IMR-90 (cell line): ENCODE data around the gene CFAP299.

ENCODE experiments used
- CHD1 ChIP-seq: IDR thresholded peaks from 2 replicates; pipeline ENCODE4 v1.6.1; 2012; ENCODE audit warnings: low read depth, low read length, improper control_type of control experiment
- CTCF ChIP-seq: conservative IDR thresholded peaks from 2 replicates; pipeline ENCODE4 v1.5.1; 2012; ENCODE audit warnings: mild to moderate bottlenecking, low read depth, low read length, improper control_type of control experiment
- POLR2A ChIP-seq: IDR thresholded peaks from 2 replicates; pipeline ENCODE4 v1.6.1; 2012; ENCODE audit warnings: mild to moderate bottlenecking, low read depth, low read length
- USF2 ChIP-seq: fragments of 150-350 bp; IDR thresholded peaks from 2 replicates; pipeline ENCODE4 v1.6.1; 2017; ENCODE audit warnings: mild to moderate bottlenecking, antibody characterized with exemption, low read length, low read depth

DNA sequence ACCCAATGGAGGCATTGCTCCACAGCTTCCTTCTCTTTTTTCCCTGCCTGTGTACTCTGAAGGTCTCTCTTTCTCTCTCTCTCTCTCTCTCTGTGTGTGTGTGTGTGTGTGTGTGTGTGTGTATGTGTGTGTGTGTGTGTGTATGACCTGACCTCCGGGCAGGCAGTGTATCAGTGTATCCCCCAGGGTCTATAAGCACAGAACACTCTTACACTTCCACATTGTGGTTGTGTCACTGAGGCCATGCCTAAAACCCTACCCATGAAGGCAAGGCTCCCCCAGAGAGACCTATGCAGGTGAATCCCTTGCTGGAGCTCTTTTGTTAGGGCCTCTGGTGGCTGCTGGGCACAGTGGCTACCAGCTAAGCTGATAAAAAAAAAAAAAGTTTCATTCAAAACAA is 394.6 kb downstream of the CFAP299 start:
- TF ChIP-seq CTCF (no peak), POLR2A (no peak), CHD1 (no peak), USF2 (no peak)
